ENCODE results near the gene DCC. TPM values are rescaled to one million over a fixed set of nuclear protein-coding genes. Genes with fewer than 3 reads are reported as not detected.

The DCC gene
- polyA plus RNA-seq, 1 donor (not counting 4 experiments of a cell fraction or from before 2014, with no cell fraction given): not detected

DNA sequence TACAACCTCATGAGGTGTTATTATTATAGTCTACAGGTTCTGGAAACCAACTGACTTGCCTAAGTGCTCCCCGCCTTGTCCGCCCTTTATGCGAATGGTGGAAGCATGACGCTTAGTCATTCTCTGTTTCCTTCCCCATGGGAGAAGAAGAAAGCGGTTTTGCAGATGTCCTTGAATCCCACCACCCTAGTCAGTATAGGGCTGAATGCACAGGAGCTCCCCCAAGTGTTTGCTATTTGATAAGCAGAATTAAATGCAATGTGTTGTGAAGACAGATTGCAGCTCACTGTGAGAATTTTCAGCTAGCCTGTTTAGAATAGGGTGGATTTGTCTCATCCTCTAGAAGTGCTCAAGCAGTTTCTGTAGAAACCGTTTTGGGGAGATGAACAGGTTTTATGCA lies 652.0 kb downstream of the DCC start:
- H3K4me1 ChIP-seq (ENCODE audit: control insufficient read depth, extremely low read depth, insufficient read depth, low read length): no peaks in the 10 kb centered on the region
- no peaks in the 10 kb centered on the region for H3K36me3 ChIP-seq (ENCODE audit: control insufficient read depth in 2 of 2, extremely low read depth in 1 of 2, insufficient read depth in 2 of 2, low read length in 2 of 2)
- H3K4me3 ChIP-seq (ENCODE audit: control insufficient read depth in 2 of 3, extremely low read depth in 1 of 3, insufficient read depth in 2 of 3, low read depth in 1 of 3, low read length in 3 of 3): no peak overlapping the region
- H2AFZ ChIP-seq (ENCODE audit: control insufficient read depth, low read length): no peak overlapping the region
- no peaks in the 10 kb centered on the region for H3K9me3 ChIP-seq (ENCODE audit: control insufficient read depth, low read depth, low read length)
- no peak overlapping the region for H3K27ac ChIP-seq (ENCODE audit: control insufficient read depth, insufficient read depth, low read length)
- H4K20me1 ChIP-seq (ENCODE audit: control insufficient read depth, extremely low read depth, insufficient read depth, low read length): no peaks in the 10 kb centered on the region
- no peak for TF ChIP-seq EZH2 (IDR thresholded peaks at IDR 0.05; ENCODE audit: low read length)
- TF ChIP-seq, protein P1, sequence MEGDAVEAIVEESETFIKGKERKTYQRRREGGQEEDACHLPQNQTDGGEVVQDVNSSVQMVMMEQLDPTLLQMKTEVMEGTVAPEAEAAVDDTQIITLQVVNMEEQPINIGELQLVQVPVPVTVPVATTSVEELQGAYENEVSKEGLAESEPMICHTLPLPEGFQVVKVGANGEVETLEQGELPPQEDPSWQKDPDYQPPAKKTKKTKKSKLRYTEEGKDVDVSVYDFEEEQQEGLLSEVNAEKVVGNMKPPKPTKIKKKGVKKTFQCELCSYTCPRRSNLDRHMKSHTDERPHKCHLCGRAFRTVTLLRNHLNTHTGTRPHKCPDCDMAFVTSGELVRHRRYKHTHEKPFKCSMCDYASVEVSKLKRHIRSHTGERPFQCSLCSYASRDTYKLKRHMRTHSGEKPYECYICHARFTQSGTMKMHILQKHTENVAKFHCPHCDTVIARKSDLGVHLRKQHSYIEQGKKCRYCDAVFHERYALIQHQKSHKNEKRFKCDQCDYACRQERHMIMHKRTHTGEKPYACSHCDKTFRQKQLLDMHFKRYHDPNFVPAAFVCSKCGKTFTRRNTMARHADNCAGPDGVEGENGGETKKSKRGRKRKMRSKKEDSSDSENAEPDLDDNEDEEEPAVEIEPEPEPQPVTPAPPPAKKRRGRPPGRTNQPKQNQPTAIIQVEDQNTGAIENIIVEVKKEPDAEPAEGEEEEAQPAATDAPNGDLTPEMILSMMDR (optimal IDR thresholded peaks at IDR 0.05 in 1 of 3, IDR thresholded peaks at IDR 0.05 in 1 of 3, conservative IDR thresholded peaks at IDR 0.05 in 1 of 3; ENCODE audit: extremely low read depth in 1 of 3, insufficient read depth in 2 of 3, low read length in 3 of 3): no peak
- FAIRE-seq (no peak), DNase-seq (ENCODE audit: low read depth, low spot score) (no peak)
- H3K9ac ChIP-seq (ENCODE audit: control insufficient read depth, extremely low read depth, insufficient read depth, low read length): no peak overlapping the region
- H3K9me1 ChIP-seq (ENCODE audit: control insufficient read depth, extremely low read depth, insufficient read depth, low read length): no peaks in the 10 kb centered on the region
- H3K79me2 ChIP-seq (ENCODE audit: control insufficient read depth, insufficient read depth, low read length): no peaks in the 10 kb centered on the region
- no peak overlapping the region for H3K4me2 ChIP-seq (ENCODE audit: control insufficient read depth, extremely low read depth, insufficient read depth, low read depth, low read length)
- dilution Hi-C loops (cut with MboI; ENCODE audit: extremely low pct_ligation_motif_present, low sequenced_read_pairs): no loop called here
- no peaks in the 10 kb centered on the region for H3K27me3 ChIP-seq (ENCODE audit: control insufficient read depth, extremely low read depth, insufficient read depth, low read length)

DNA sequence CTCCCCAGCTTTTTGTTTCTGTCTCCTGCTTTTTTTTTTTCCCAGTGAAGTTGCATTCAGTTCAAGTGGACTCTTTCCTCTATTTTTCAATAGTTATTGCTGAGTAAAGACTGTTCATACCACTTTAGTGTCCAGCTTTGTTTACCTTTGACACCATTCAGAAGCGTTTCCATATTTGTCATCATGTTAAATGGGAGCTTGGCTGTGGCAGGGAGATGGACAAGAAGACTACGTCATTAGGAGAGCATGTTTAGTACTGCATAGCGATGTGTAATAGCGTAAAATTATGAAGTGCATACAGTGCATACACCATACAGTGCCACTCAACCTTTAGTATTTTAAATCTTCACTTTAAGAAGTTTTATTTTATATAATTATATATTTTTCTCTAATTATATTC lies 655.9 kb downstream of the DCC start:
- no peak for DNase-seq (ENCODE audit: low read depth, low spot score)

More for the DNA sequence above, 655.9 kb downstream of the DCC start:
- H2AFZ ChIP-seq (ENCODE audit: control insufficient read depth, low read length): no peak overlapping the region
- H3K9me3 ChIP-seq (ENCODE audit: control insufficient read depth, low read depth, low read length): no peaks in the 10 kb centered on the region
- H3K9ac ChIP-seq (ENCODE audit: control insufficient read depth, extremely low read depth, insufficient read depth, low read length): no peak overlapping the region
- no peaks in the 10 kb centered on the region for H3K36me3 ChIP-seq (ENCODE audit: control insufficient read depth in 2 of 2, extremely low read depth in 1 of 2, insufficient read depth in 2 of 2, low read length in 2 of 2)
- no peak overlapping the region for H3K4me3 ChIP-seq (ENCODE audit: control insufficient read depth in 2 of 3, extremely low read depth in 1 of 3, insufficient read depth in 2 of 3, low read depth in 1 of 3, low read length in 3 of 3)
- no peak for TF ChIP-seq EZH2 (IDR thresholded peaks at IDR 0.05; ENCODE audit: low read length)
- TF ChIP-seq, protein P1 (optimal IDR thresholded peaks at IDR 0.05 in 1 of 3, IDR thresholded peaks at IDR 0.05 in 1 of 3, conservative IDR thresholded peaks at IDR 0.05 in 1 of 3; ENCODE audit: extremely low read depth in 1 of 3, insufficient read depth in 2 of 3, low read length in 3 of 3): no peak
- no peak overlapping the region for H3K27ac ChIP-seq (ENCODE audit: control insufficient read depth, insufficient read depth, low read length)
- H3K4me2 ChIP-seq (ENCODE audit: control insufficient read depth, extremely low read depth, insufficient read depth, low read depth, low read length): no peak overlapping the region
- H3K27me3 ChIP-seq (ENCODE audit: control insufficient read depth, extremely low read depth, insufficient read depth, low read length): no peaks in the 10 kb centered on the region
- H3K4me1 ChIP-seq (ENCODE audit: control insufficient read depth, extremely low read depth, insufficient read depth, low read length): no peaks in the 10 kb centered on the region
- FAIRE-seq: no peak
- H3K9me1 ChIP-seq (ENCODE audit: control insufficient read depth, extremely low read depth, insufficient read depth, low read length): no peaks in the 10 kb centered on the region
- no peaks in the 10 kb centered on the region for H4K20me1 ChIP-seq (ENCODE audit: control insufficient read depth, extremely low read depth, insufficient read depth, low read length)
- dilution Hi-C loops (cut with MboI; ENCODE audit: extremely low pct_ligation_motif_present, low sequenced_read_pairs): no loop called here
- H3K79me2 ChIP-seq (ENCODE audit: control insufficient read depth, insufficient read depth, low read length): no peaks in the 10 kb centered on the region

Measured in keratinocyte (primary cell).